Vagina (tissue), 2 donors: Measurements from ENCODE around the gene GATAD2A.

Experiments
- CTCF ChIP-seq, 3 experiments: fragments of 450-650 bp in 2 of 3; fragments of 200-600 bp in 1 of 3; sonication (generic) in 1 of 3; IDR thresholded peaks; one replicate each; pipeline ENCODE4 v1.5.1; 2017 to 2019; ENCODE audit warnings: antibody characterized with exemption in 3 of 3, mild to moderate bottlenecking in 2 of 3, moderate library complexity in 2 of 3
- POLR2AphosphoS5 ChIP-seq, 2 donors: sonication (generic); formaldehyde crosslinking; IDR thresholded peaks; one replicate each; pipeline ENCODE4 v1.9.0; 2017; ENCODE audit warnings: antibody characterized with exemption in 2 of 2, mild to moderate bottlenecking in 2 of 2, low read depth in 1 of 2; ENCODE audit not compliant: insufficient read depth in 1 of 2

GRCh38 chr19:19409205-19409604 lies 3.7 kb downstream of the GATAD2A start:
- TF ChIP-seq CTCF (IDR thresholded peaks at IDR 0.05) (no peak), POLR2AphosphoS5 (IDR thresholded peaks at IDR 0.05; ENCODE audit: insufficient read depth in 1 of 2, low read depth in 1 of 2) (no peak)
